IMR-90 (cell line): ENCODE results near the gene SNX25.

Experiments
- CEBPB ChIP-seq: IDR thresholded peaks from 2 replicates; pipeline ENCODE4 v1.6.1; 2012; ENCODE audit warnings: low read depth, low read length, improper control_type of control experiment
- CHD1 ChIP-seq: IDR thresholded peaks from 2 replicates; pipeline ENCODE4 v1.6.1; 2012; ENCODE audit warnings: low read depth, low read length, improper control_type of control experiment
- FOS ChIP-seq: fragments of 150-350 bp; IDR thresholded peaks from 2 replicates; pipeline ENCODE4 v1.6.1; 2016; ENCODE audit warnings: low read depth, low read length
- MXI1 ChIP-seq: IDR thresholded peaks from 2 replicates; pipeline ENCODE4 v1.6.1; 2012; ENCODE audit warnings: low read depth, mild to moderate bottlenecking, low read length, moderate library complexity, borderline replicate concordance
- NFE2L2 ChIP-seq: fragments of 150-350 bp; IDR thresholded peaks from 2 replicates; pipeline ENCODE4 v1.6.1; 2016; ENCODE audit warnings: low read depth, mild to moderate bottlenecking, low read length
- POLR2A ChIP-seq: IDR thresholded peaks from 2 replicates; pipeline ENCODE4 v1.6.1; 2012; ENCODE audit warnings: mild to moderate bottlenecking, low read depth, low read length
- RAD21 ChIP-seq: IDR thresholded peaks from 2 replicates; pipeline ENCODE4 v1.6.1; 2012; ENCODE audit warnings: low read length, improper control_type of control experiment
- RFX5 ChIP-seq: IDR thresholded peaks from 2 replicates; pipeline ENCODE4 v1.8.0; 2012; ENCODE audit warnings: low read depth, mild to moderate bottlenecking, low read length, moderate library complexity
- TF ChIP-seq, protein P1 (sequence below): fragments of 150-350 bp; IDR thresholded peaks from 2 replicates; pipeline ENCODE4 v1.6.1; 2016; ENCODE audit warnings: low read depth, mild to moderate bottlenecking, low read length, moderate library complexity, borderline replicate concordance
- TF ChIP-seq, protein P2 (sequence below): conservative IDR thresholded peaks from 2 replicates; pipeline ENCODE4 v1.5.1; 2012; ENCODE audit warnings: mild to moderate bottlenecking, low read depth, low read length, improper control_type of control experiment
- TF ChIP-seq, protein P3 (sequence below): fragments of 150-350 bp; IDR thresholded peaks from 2 replicates; pipeline ENCODE4 v1.6.1; 2017; ENCODE audit warnings: mild to moderate bottlenecking, antibody characterized with exemption, low read length, low read depth

DNA sequence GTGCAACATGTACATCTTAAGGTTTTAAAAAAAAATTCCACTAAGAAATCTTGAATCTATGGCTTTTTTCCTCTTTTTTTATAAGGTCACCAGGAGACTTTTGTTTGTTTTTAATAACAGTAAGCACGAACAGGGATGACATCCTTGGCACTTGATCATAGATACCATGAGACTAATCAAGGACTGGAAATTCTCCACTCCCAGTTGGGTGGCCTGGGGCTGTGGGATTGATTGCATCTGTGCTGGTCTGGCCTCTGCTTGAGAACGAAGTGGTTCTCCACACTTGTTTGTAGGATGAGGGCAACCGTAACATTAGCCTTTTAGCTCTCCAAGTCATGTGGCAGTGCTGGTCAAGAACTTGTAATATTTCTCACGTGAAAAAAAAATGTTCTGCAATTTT, 35.4 kb downstream of the SNX25 start:
- TF ChIP-seq, protein P1, sequence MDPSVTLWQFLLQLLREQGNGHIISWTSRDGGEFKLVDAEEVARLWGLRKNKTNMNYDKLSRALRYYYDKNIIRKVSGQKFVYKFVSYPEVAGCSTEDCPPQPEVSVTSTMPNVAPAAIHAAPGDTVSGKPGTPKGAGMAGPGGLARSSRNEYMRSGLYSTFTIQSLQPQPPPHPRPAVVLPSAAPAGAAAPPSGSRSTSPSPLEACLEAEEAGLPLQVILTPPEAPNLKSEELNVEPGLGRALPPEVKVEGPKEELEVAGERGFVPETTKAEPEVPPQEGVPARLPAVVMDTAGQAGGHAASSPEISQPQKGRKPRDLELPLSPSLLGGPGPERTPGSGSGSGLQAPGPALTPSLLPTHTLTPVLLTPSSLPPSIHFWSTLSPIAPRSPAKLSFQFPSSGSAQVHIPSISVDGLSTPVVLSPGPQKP = no peak
- TF ChIP-seq, protein P2, sequence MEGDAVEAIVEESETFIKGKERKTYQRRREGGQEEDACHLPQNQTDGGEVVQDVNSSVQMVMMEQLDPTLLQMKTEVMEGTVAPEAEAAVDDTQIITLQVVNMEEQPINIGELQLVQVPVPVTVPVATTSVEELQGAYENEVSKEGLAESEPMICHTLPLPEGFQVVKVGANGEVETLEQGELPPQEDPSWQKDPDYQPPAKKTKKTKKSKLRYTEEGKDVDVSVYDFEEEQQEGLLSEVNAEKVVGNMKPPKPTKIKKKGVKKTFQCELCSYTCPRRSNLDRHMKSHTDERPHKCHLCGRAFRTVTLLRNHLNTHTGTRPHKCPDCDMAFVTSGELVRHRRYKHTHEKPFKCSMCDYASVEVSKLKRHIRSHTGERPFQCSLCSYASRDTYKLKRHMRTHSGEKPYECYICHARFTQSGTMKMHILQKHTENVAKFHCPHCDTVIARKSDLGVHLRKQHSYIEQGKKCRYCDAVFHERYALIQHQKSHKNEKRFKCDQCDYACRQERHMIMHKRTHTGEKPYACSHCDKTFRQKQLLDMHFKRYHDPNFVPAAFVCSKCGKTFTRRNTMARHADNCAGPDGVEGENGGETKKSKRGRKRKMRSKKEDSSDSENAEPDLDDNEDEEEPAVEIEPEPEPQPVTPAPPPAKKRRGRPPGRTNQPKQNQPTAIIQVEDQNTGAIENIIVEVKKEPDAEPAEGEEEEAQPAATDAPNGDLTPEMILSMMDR = no peak
- TF ChIP-seq CHD1 (no peak), CEBPB (no peak), POLR2A (no peak), MXI1 (no peak), RAD21 (no peak), NFE2L2 (no peak), FOS (no peak), RFX5 (no peak)
- TF ChIP-seq, protein P3, sequence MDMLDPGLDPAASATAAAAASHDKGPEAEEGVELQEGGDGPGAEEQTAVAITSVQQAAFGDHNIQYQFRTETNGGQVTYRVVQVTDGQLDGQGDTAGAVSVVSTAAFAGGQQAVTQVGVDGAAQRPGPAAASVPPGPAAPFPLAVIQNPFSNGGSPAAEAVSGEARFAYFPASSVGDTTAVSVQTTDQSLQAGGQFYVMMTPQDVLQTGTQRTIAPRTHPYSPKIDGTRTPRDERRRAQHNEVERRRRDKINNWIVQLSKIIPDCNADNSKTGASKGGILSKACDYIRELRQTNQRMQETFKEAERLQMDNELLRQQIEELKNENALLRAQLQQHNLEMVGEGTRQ = no peak
